ENCODE measurements around the gene MRPS12.
"Not testable (repeated sequence)": the region's sequence is repeated elsewhere in the genome, so short reads cannot be mapped to it uniquely, and the experiment has no call there.

Gene MRPS12

DNA sequence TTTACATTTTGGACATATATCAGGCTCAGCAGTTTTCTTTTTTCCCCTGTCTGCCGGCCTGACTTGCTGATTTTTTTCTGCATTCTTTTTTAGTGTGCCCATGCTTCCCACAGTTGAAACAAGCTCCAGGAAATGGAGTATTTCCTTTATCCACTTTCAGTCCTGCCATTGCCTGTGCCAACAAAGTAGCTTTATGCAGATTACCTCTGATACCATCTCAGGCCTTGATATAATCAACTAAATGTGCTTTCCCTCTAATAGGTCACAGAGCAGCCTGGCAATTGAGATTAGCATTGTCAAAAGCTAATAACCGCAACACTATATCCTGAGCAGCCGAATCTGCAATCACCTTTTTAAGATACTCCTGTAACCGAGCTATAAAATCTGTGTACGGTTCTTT is 9.2 kb downstream of the MRPS12 start:
- DNase-seq (ENCODE audit: low read depth in 2 of 2) = no peak

DNA sequence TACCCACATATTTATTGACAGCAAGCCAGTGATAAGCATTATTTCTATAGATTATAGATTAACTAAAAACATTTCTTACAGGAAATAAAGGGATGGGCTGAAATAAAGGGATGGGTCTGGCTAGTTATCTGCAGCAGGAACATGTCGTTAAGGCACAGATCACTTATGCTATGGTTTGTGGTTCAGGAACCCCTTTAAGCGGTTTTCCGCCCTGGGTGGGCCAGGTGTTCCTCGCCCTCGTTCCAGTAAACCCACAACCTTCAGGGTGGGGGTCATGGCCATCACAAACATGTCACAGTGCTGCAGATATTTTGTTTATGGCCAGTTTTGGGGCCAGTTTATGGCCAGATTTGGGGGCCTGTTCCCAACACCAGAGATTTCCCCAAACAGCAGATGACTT is 10.7 kb downstream of the MRPS12 start:
- DNase-seq (ENCODE audit: low read depth in 2 of 2) = not testable (repeated sequence)

DNA sequence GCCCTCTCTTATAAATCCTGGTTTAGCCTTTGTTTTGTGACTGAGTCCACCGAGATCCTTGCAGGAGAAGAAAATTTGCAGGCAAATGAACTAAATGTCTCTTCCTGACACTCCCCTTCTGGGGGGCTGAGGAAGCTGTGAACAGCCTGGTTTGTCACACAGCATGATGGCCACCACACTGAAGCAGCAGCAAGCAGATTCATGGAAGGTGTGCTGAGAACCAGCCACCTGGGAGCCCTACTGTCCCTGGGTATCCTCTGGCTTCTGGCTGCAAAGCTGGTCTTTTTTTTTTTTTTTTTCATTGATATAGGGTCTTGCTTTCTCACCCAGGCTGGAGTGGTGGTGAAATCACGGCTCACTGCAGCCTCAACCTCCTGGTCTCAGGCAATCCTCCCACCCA is 11.2 kb downstream of the MRPS12 start:
- DNase-seq (ENCODE audit: low read depth in 2 of 2) = no peak

DNA sequence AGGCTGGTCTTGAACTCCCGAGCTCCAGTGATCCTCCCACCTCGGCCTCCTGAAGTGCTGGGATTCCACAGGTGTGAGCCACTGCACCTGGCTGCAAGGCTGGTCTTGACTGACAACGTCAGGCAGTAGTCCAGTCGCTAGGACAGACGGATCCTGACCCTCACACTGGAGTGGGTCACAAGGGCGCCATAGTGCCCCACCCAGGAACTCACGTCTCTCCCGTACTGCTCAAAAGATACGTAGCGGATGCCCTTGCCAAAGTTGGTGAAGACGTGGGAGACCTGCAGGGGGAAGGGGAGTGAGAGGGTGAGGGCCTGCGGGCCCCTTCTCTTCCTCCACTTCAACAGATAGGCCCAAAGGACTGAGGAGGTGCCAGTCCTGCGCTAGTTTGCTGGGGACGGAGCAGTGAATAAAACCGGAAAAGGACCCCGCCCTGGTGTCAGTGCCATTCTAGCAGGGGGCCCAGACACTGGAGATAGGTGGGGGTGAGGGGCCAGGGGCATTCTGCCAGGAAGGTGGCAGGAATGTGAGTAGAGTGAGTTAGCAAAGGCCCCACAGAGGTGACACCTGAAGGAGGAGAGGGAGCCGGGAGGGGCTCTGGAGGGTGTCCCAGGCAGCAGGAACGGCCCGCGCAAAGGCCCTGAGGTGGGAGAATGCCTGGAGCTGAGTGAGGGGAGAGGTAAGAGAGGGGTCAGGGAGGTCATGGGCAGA is 11.9 kb downstream of the MRPS12 start:
- no peak for DNase-seq (ENCODE audit: low read depth in 2 of 2)

DNA sequence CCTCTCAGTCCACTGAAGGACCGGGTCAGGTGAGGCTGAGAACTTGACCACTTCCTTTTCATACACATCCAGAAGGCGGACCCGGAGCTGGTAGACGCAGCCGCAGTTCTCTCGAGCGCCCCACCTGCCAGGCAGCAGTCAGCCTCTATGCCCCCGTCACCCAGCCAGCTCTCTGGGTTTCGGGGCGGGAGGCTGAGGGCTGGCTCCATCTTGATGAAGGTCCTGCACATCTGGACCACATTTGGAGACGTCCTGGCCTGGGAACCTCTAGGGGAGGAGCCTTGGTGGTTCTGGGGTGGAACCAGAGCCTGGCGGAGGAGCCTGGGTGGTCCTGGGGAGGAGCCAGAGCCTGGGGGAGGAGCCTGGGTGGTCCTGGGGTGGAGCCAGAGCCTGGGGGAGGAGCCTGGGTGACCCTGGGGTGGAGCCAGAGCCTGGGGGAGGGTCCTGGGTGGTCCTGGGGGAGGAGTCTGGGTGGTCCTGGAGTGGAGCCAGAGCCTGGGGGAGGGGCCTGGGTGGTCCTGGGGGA is 14.3 kb downstream of the MRPS12 start:
- DNase-seq (ENCODE audit: low read depth in 2 of 2) = no peak

DNA sequence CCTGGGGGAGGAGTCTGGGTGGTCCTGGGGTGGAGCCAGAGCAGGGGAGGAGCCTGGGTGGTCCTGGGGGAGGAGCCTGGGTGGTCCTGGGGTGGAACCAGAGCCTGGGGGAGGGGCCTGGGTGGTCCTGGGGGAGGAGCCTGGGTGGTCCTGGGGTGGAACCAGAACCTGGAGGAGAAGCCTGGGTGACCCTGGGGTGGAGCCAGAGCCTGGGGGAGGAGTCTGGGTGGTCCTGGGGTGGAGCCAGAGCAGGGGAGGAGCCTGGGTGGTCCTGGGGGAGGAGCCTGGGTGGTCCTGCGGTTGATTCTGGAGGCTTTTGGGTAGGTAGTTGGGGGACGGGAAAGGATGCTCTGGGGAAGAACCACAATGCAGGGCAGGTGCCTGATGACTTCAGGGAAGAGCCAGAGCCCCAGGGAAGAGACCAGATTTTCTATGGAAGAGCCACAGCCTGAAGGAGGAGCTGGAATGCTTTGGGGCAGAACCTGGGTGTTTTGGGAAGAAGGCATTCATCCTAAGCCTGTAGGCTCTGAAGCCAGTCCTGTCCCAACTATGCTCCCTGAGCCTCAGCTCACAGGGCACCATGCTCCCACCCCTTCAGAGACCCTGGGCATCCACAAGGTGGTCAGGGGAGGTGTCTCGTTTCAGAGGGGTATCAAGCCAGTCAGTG is 15.0 kb downstream of the MRPS12 start:
- DNase-seq (ENCODE audit: low read depth in 2 of 2) = no peak

DNA sequence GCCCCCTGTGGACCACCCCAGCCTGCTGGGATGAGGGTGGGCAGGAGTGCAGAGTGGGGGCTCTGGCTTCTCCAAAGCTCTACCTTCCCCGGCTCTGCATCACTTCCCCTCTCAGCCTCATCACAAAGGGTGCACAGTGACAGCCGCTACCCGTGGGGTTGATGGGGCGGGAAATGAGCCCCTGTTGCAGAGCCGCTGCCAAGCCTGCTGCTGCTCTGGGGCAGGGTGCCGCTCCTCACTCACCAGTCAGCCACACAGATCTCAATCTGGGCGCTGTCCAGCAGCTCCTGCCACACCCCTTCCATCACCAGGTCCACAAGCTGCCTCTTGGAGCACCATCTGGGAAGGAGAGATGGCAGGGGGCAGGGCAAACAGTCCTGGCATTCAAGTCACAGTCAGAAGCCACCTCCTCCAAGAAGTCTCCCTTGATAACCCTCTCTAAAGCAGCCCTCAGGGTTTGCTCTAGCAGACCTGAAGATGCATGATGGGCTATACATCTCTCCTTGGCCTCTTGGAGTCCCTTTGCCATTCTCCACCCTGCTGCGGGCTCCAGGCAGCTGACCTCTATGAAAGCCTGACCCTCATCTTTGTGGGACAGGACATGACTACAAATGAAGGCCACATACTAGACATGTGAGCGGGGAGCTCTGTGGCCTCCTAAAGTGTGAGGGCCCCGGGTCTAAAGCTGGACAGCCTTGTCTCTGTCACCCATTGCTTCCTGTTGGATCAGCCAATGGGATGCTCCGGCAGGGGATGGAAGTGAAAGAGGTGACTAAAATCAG is 15.7 kb downstream of the MRPS12 start:
- no peak for DNase-seq (ENCODE audit: low read depth in 2 of 2)

DNA sequence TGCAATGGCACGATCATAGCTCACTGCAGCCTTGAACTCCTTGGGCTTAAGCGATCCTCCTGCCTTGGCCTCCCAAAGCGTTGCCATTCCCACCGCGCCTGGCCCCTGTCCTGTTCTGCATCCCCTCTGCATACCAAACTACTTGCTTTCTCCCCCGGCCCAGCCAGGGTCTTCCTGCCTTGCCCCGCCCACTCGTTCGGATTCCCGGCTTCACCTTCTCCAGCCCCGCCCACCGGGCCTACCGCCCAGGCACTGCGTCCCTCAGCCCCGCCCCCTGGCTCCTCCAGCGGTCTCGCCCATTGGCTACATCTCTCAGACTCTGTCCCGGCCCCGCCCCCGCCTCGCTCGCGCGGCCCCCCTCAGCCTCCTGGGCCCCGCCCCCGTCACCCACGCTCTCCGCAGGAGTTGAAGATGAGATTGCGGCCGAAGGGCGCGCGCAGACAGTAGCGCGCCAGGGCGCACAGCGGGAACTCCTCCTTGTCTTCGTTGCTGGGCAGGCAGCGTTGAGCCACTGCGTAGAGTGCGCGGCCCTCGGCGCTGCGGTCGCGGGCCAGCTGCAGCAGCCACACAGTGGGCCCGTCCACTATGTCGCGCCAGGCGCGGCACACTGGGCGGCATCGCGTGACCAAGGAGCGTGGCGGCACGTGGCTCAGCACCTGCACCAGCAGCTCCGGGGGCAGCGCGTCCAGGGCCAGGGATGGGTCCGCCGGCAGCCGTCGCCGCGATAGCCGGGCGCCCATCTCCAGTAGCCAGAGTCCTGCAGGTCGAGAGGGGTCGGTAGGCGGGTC is 19.0 kb downstream of the MRPS12 start:
- peak; percentile 87 to 90 for DNase-seq (ENCODE audit: low read depth in 2 of 2)

DNA sequence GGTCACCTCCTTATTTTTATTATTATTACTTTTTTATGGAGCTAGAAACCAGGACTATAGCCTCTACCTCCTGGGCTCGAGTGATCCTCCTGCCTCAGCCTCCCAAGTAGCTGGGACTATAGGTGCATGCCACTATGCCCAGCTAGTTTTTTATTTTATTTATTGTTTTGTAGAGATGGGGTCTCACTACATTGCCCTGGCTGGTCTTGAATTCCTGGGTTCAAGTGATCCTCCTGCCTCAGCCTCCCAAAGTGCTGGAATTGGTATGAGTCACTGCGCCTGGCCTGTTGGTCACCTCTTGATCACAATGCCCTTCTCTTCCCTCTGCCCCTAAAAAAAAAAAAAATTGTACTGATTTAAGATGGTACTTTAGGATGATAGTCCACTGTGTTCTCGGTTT is 20.4 kb downstream of the MRPS12 start:
- no peak for DNase-seq (ENCODE audit: low read depth in 2 of 2)

DNA sequence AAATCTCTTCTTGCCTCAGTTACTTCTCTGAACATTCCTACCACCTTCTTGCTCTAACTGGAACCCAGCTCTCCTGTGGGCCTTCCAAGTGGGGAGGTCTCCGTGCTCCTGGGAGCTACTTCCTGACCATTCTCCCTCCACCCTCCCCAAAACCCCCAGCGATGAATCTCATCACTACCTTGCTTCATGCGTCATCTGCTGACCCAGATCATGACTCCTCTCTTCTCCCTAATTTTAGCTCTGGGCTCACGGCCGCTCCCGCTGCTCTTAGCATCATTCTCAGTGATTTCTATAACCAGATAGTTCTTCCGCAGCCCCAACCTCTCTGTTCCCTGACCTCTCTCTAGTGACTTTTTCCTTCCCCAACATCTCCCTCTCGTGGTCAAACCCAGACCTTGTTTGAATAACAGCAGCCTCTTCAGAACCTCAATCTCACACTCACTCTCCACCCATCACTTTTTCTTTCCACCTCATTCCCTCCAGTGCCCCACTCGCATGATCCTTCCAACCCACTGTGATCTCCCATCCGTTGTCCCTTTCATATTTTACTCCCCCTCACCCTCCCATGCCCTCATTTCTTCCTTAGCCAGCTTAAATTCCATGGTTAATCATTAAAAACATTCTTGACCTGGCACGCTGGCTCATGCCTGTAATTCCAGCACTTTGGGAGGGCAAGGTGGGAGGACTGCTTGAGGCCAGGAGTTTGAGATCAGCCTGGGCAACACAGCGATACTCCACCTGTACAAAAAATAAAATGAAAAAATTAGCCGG is 21.8 kb downstream of the MRPS12 start:
- peak in 1 of 2 donors; percentile 12 for DNase-seq (ENCODE audit: low read depth in 2 of 2)

DNA sequence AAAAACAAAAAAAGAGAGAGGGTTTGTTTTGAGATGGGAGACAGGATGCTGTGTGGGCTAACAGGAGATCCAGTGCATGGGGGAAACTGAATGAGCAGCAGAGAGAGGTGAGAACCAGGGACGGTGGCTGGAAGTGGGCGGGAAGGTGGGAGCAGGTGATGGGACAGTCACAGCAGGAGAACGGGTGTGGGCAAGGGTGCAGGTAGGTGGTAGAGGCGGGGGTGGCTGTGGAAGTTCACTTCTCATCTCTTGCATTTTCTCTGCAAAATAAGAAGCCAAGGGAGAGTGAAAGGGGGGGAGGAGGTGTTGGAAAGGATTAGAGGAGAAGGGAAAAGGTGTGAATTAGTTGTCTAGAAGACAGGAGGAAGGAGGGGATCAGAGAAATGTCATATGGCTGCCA is 22.9 kb downstream of the MRPS12 start:
- no peak for DNase-seq (ENCODE audit: low read depth in 2 of 2)

DNA sequence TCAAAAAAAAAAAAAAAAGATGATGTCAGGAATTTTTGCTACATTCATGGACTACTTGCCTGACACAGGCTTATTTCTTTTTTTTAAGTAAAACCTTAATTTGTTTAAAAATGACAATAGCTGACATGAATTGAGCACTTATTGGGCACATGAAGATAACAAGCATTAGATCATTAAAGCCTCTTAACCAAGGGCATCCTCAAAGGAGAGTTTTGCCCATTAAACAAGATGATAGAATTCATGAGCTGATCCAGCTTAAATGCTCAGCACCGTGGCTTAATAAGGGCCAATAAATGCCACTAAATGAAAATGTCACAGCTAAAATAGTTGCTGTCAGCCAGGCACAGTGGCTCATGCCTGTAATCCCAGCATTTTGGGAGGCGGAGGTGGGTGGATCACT is 25.5 kb downstream of the MRPS12 start:
- DNase-seq (ENCODE audit: low read depth in 2 of 2) = no peak

DNA sequence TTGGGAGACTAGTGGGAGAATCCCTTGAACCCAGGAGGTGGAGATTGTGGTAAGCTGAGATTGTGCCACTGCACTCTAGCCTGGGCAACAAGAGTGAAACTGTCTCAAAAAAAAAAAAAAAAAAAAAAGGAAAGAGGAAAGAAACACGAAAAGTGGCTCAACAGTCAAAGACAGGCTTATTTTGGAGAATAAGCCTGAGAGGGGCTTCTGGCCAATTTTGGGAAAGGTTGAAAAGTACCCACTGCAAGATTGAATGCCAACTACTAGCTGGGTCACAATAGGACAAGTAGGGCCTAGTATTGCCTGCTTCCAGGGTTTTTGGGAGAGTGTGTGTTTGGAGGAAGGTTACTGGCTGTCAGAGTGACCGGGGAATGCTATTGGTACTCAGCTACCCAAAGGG is 27.6 kb downstream of the MRPS12 start:
- DNase-seq (ENCODE audit: low read depth in 2 of 2) = no peak

DNA sequence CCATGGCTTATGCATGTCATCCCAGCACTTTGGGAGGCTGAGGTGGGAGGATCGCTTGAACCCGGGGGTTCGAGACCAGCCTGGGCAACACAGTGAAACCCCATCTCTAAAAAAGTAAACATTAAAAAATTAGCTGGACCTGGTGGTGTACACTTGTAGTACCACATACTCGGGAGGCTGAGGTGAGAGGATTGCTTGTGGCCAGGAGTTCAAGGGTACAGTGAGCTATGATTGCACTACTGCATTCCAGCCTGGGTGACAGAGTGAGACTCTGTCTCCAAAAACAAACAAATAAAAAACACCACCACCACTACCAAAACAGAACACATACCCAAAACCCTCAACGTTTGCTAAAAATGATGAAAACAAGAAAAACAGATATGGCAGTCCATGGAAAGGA is 28.9 kb downstream of the MRPS12 start:
- no peak for DNase-seq (ENCODE audit: low read depth in 2 of 2)

DNA sequence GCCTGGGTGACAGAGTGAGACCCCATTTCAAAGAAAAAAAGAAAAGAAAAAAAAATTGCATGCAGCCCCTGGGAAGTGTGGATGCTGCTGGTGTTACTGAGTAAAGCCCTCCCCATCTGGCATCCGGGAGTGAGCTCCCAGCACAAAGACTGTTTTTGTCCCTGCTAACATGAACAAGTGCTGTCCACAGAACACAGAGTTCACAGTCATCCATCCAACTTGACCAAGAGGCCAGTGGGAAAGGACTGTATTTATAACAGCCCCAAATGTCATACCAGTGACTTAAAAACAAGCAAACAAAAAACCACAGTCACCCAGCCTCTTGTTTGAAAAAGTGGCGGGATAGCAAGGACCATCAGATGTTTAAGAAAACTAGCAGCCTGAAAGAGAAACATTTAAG is 34.0 kb downstream of the MRPS12 start:
- no peak for DNase-seq (ENCODE audit: low read depth in 2 of 2)

DNA sequence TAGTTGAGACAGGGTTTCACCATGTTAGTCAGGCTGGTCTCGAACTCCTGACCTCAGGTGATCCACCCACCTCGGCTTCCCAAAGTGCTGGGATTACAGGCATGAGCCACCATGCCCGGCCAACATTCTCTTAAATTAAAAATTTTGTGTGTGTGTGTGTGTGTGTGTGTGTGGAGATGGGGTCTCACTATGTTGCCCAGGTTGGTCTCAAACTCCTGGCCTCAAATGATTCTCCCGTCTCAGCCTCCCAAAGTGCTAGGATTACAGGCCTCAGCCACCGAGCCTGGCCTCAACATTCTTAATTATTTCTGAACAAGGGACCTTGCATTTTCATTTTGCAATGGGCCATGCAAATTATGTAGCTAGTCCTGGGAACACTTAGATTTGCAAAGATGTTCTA is 35.4 kb downstream of the MRPS12 start:
- not testable (repeated sequence) for DNase-seq (ENCODE audit: low read depth in 2 of 2)

DNA sequence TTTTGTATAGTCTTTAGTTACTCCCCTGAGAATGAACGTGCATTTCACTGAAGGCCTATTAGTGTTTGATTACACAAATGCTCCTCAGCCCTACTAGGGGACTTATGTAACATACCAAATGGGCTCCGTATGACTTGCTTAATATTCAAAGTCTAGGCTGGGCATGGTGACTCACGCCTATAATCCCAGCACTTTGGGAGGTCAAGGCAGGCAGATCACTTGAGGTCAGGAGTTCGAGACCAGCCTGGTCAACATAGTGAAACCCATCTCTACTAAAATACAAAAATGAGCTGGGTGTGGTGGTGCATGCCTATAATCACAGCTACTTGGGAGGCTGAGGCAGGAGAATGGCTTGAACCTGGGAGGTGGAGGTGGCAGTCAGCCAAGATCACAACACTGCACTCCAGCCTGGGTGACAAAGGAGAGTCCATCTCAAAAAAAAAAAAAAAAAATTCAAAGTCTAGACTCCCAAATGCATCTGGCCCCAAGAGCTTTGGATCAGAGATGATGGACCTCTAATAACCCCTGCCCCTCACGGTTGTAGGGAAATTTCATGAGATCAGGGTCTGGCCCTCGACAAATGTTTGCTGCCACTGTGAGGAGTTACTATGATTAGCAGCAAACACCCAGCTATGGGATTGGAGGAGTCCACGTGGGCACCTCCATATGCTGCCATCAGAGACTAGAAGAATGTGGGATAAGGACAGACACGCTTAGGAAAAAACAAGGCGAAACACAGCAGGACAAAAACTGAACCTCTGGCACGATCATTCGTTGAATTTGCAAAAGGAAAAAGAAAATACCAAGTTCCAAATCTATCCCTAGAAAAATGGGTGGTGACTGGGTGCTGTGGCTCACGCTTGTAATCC is 40.2 kb downstream of the MRPS12 start:
- DNase-seq (ENCODE audit: low read depth in 2 of 2) = no peak

DNA sequence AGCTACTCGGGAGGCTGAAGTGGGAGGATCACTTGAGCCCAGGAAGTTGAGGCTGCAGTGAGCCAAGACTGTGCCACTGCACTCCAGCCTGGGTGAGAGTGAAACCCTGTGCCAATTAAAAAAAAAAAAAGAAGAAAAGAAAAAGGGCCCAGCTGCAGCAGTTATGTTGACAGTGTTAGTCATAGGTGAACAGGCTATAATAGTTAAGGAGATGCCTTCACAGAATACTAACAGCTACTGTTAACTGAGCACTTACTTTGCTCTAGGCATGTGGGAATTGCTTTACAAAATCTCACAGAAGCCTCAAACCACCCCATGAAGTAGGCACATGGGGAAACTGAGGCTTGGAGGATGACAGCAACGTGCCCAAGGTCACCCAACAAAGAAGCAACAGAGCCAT is 40.9 kb downstream of the MRPS12 start:
- no peak for DNase-seq (ENCODE audit: low read depth in 2 of 2)

DNA sequence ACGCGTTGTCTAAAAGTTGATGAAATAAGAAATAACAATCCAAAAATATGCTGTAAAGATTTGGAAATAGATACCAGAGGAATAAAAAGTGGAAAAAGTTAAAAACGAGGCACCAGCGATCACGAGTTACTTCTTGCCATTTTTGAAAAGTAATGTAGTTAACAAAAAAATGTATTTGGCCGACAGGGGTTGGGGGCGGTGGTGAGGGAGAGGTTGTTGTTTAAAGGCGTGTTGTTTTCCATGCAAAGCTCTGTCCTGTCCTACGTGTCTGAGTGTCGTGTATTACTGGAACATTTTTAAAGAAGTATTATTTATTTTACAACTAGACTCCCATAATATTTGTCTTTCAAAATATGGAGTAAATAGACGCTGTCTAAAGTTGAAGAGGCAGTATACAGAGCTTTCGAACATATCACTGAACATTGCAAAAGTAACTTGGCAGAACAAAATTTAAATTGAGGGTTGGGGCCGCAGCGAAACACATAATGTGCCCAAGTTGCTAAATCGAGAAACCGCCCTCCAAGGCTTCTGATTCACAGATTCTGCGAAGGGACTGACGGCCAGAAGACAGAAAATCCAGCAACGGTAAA is 44.0 kb downstream of the MRPS12 start:
- no peak for DNase-seq (ENCODE audit: low read depth in 2 of 2)

Data from stimulated activated CD4-positive, alpha-beta T cell treated with anti-CD3 and anti-CD28 coated beads, Interleukin-4, amount 100 ng/mL, for 48 hours (primary cell).